Osteoblast (primary cell): ENCODE data around the gene PTPDC1. TPM values are rescaled to one million over a fixed set of nuclear protein-coding genes. Genes with fewer than 3 reads are reported as not detected.
A peak's percentile ranks its signal among the peaks of the same experiment; 100 is the strongest.

Source experiments
- DNase-seq: peaks from one replicate; pipeline ENCODE4 v3.0.0; 2011; ENCODE audit warnings: low spot score, mixed read lengths; ENCODE audit not compliant: insufficient read length; ENCODE audit errors: missing footprints
- H2AFZ ChIP-seq: 2 replicates; pipeline ENCODE4 v1.6.0; 2011; ENCODE audit warnings: mild to moderate bottlenecking, low read length
- H3K27ac ChIP-seq: 2 replicates; pipeline ENCODE4 v1.5.1; 2011; ENCODE audit warnings: mild to moderate bottlenecking, low read depth, low read length, moderate library complexity
- H3K27me3 ChIP-seq: 2 replicates; pipeline ENCODE4 v1.6.0; 2012; ENCODE audit warnings: mild to moderate bottlenecking, control low read depth, inconsistent platforms, low read length, moderate library complexity; ENCODE audit not compliant: insufficient read depth
- H3K36me3 ChIP-seq: 2 replicates; pipeline ENCODE4 v1.5.1; 2011; ENCODE audit warnings: mild to moderate bottlenecking, low read length, control low read depth, moderate library complexity; ENCODE audit not compliant: insufficient read depth
- H3K4me1 ChIP-seq: 2 replicates; pipeline ENCODE4 v1.5.1; 2011; ENCODE audit warnings: mild to moderate bottlenecking, low read length, control low read depth, moderate library complexity; ENCODE audit not compliant: insufficient read depth
- H3K4me2 ChIP-seq: 2 replicates; pipeline ENCODE4 v1.6.0; 2011; ENCODE audit warnings: mild to moderate bottlenecking, low read length; ENCODE audit not compliant: insufficient read depth
- H3K4me3 ChIP-seq: fragments of 200-600 bp; sonication (generic); 3 replicates; pipeline ENCODE4 v1.5.1; 2012; ENCODE audit warnings: mild to moderate bottlenecking, low read length, inconsistent platforms; ENCODE audit not compliant: insufficient read depth
- H3K79me2 ChIP-seq: 2 replicates; pipeline ENCODE4 v1.6.0; 2012; ENCODE audit warnings: mild to moderate bottlenecking, low read length, control low read depth, inconsistent platforms; ENCODE audit not compliant: insufficient read depth
- H3K9me3 ChIP-seq: 2 replicates; pipeline ENCODE4 v1.5.1; 2011; ENCODE audit warnings: low read depth, low read length, control low read depth
- H4K20me1 ChIP-seq: 2 replicates; pipeline ENCODE4 v1.6.0; 2012; ENCODE audit warnings: mild to moderate bottlenecking, low read length, control low read depth; ENCODE audit not compliant: insufficient read depth
- CTCF ChIP-seq: IDR thresholded peaks from 2 replicates; pipeline ENCODE4 v1.5.1; 2011; ENCODE audit warnings: mild to moderate bottlenecking, low read depth, low read length, moderate library complexity; ENCODE audit errors: extremely low read depth
- total RNA-seq: library from RNA; depleted of rRNA; stranded (reverse); fragments of >200 nt; gene quantifications from 2 replicates; pipeline ENCODE4 v1.2.3, GENCODE V29; 2012

PTPDC1 gene
- 16.8 and 17.0 TPM in 2 replicates for total RNA-seq

- no peak within 1 kb of the TSS for H3K4me2 ChIP-seq
- no peak within 1 kb of the TSS for H2AFZ ChIP-seq
- no peaks in the 10 kb centered on the region for H3K27me3 ChIP-seq
- H3K79me2 ChIP-seq, result no peaks in the 10 kb centered on the region
- no peak for TF ChIP-seq CTCF
- H3K36me3 ChIP-seq, result no peaks in the 10 kb centered on the region
- no peak for DNase-seq
- H3K27ac ChIP-seq, result peak within 1 kb of the TSS; percentile 8
- H3K4me3 ChIP-seq, result no peak within 1 kb of the TSS
- peaks cover 11% of the 10 kb centered on the region for H3K4me1 ChIP-seq
- no peaks in the 10 kb centered on the region for H4K20me1 ChIP-seq
- no peaks in the 10 kb centered on the region for H3K9me3 ChIP-seq
Observed at GRCh38 chr9:94084314-94084713, at the start of gene PTPDC1. Gene PTPDC1 (plus strand): TSS chr9:94084464. CDS start chr9:94084531, 67 bp downstream.

GRCh38 chr9:94034511-94034910 lies 49.8 kb upstream of the PTPDC1 start:
- H3K4me2 ChIP-seq, result no peak overlapping the region
- no peak overlapping the region for H3K27ac ChIP-seq
- TF ChIP-seq CTCF, result no peak
- peaks cover 34% of the 10 kb centered on the region for H3K79me2 ChIP-seq
- no peaks in the 10 kb centered on the region for H3K9me3 ChIP-seq
- DNase-seq, result no peak
- H3K36me3 ChIP-seq, result no peaks in the 10 kb centered on the region
- H3K4me3 ChIP-seq, result no peak overlapping the region
- H3K27me3 ChIP-seq, result no peaks in the 10 kb centered on the region
- H4K20me1 ChIP-seq, result no peaks in the 10 kb centered on the region
- peaks cover 15% of the 10 kb centered on the region for H3K4me1 ChIP-seq
- H2AFZ ChIP-seq, result no peak overlapping the region

GRCh38 chr9:94039786-94040185 lies 44.5 kb upstream of the PTPDC1 start:
- Histone ChIP-seq H3K27ac (no peak overlapping the region), H4K20me1 (no peaks in the 10 kb centered on the region), H3K9me3 (no peaks in the 10 kb centered on the region), H3K4me2 (no peak overlapping the region), H2AFZ (no peak overlapping the region), H3K79me2 (peaks cover 13% of the 10 kb centered on the region), H3K27me3 (no peaks in the 10 kb centered on the region), H3K4me3 (no peak overlapping the region), H3K4me1 (peaks cover 4% of the 10 kb centered on the region), H3K36me3 (no peaks in the 10 kb centered on the region)
- no peak for DNase-seq
- no peak for TF ChIP-seq CTCF

- no peaks in the 10 kb centered on the region for H3K9me3 ChIP-seq
- H4K20me1 ChIP-seq, result no peaks in the 10 kb centered on the region
- no peaks in the 10 kb centered on the region for H3K27me3 ChIP-seq
- no peak overlapping the region for H3K4me2 ChIP-seq
- H3K79me2 ChIP-seq, result peaks cover 5% of the 10 kb centered on the region
- no peaks in the 10 kb centered on the region for H3K36me3 ChIP-seq
- H3K4me3 ChIP-seq, result no peak overlapping the region
- TF ChIP-seq CTCF, result no peak
- DNase-seq, result no peak
- peak overlapping the region; percentile 0 for H2AFZ ChIP-seq
- no peak overlapping the region for H3K27ac ChIP-seq
- H3K4me1 ChIP-seq, result peaks cover 4% of the 10 kb centered on the region
Observed at GRCh38 chr9:94042516-94043360, 41.5 kb upstream of the PTPDC1 start.
